NCI-H2029 (cell line): ENCODE measurements around the gene VILL.
A peak's percentile ranks its signal among the peaks of the same experiment; 100 is the strongest.
"Not testable (repeated sequence)": the region's sequence is repeated elsewhere in the genome, so short reads cannot be mapped to it uniquely, and the experiment has no call there.

Experiments used
- DNase-seq: peaks from one replicate; lab custom pipeline; 2025; lab: John Stamatoyannopoulos, UW

The VILL gene

GRCh38 chr3:37986479-37987314 lies 3.9 kb upstream of the VILL start:
- DNase-seq: peak; percentile 52

- no peak for DNase-seq
Observed at GRCh38 chr3:37987315-37987697, 3.3 kb upstream of the VILL start.

- DNase-seq: no peak
Observed at GRCh38 chr3:37987751-37988179, 2.8 kb upstream of the VILL start.

GRCh38 chr3:37988376-37988775 lies 2.2 kb upstream of the VILL start:
- not testable (repeated sequence) for DNase-seq

GRCh38 chr3:37988931-37989525 lies 1.6 kb upstream of the VILL start:
- no peak for DNase-seq

- no peak for DNase-seq
Observed at GRCh38 chr3:37989821-37990480, 635 bp upstream of the VILL start.

GRCh38 chr3:37991109-37991508 lies 523 bp downstream of the VILL start:
- DNase-seq: no peak

GRCh38 chr3:37991823-37992222 lies 1.2 kb downstream of the VILL start:
- no peak for DNase-seq

- no peak for DNase-seq
Observed at GRCh38 chr3:37992271-37993066, 1.9 kb downstream of the VILL start.

GRCh38 chr3:37993067-37993455 lies 2.5 kb downstream of the VILL start:
- DNase-seq: no peak

- DNase-seq: no peak
Observed at GRCh38 chr3:37993460-37993819, 2.9 kb downstream of the VILL start.

GRCh38 chr3:37993820-37994638 lies 3.4 kb downstream of the VILL start:
- no peak for DNase-seq

GRCh38 chr3:37994639-37994972 lies 4.0 kb downstream of the VILL start:
- no peak for DNase-seq

GRCh38 chr3:37995652-37996641 lies 5.4 kb downstream of the VILL start:
- DNase-seq: no peak

- DNase-seq: peak; percentile 67
Observed at GRCh38 chr3:37996785-37997301, 6.3 kb downstream of the VILL start.

- no peak for DNase-seq
Observed at GRCh38 chr3:37997342-37997741, 6.8 kb downstream of the VILL start.

GRCh38 chr3:37997791-37998370 lies 7.3 kb downstream of the VILL start:
- no peak for DNase-seq

- DNase-seq: no peak
Observed at GRCh38 chr3:37999836-38000235, 9.2 kb downstream of the VILL start.

- no peak for DNase-seq
Observed at GRCh38 chr3:38000242-38000916, 9.8 kb downstream of the VILL start.
